ENCODE measurements around the gene PDE9A.

DNA sequence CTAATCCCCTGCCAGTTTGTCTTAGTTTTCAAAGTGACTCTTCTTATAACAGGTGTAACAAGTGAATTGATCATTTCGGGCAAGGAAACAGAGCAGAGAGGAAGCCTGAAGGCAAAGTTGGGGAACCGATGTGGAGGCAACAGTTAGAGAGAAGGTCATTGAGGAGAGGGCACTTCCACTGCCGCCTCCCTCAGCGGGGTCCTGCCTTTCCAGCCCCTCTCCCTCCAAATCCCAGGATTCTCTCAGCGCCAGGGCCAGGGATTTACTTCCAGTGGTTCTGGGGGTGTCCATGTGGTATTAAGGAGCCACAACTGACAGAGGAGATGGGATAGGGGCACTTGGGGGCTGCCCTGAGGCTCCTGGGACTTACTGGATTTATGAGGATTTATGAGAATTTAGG, 39.7 kb upstream of the PDE9A start:
- TF ChIP-seq, protein P1, sequence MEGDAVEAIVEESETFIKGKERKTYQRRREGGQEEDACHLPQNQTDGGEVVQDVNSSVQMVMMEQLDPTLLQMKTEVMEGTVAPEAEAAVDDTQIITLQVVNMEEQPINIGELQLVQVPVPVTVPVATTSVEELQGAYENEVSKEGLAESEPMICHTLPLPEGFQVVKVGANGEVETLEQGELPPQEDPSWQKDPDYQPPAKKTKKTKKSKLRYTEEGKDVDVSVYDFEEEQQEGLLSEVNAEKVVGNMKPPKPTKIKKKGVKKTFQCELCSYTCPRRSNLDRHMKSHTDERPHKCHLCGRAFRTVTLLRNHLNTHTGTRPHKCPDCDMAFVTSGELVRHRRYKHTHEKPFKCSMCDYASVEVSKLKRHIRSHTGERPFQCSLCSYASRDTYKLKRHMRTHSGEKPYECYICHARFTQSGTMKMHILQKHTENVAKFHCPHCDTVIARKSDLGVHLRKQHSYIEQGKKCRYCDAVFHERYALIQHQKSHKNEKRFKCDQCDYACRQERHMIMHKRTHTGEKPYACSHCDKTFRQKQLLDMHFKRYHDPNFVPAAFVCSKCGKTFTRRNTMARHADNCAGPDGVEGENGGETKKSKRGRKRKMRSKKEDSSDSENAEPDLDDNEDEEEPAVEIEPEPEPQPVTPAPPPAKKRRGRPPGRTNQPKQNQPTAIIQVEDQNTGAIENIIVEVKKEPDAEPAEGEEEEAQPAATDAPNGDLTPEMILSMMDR (IDR thresholded peaks at IDR 0.05): no peak
- no peak for TF ChIP-seq EZH2 (IDR thresholded peaks at IDR 0.05; ENCODE audit: borderline replicate concordance, insufficient read depth, low read depth, low read length, poor library complexity, severe bottlenecking)
